Panc1 (cell line): ENCODE measurements around the gene COPZ1. TPM values are rescaled to one million over a fixed set of nuclear protein-coding genes. Genes with fewer than 3 reads are reported as not detected.

Experiments
- ATAC-seq: fragments of 200-7000 bp; cut with Tn5 transposase; 2 replicates; pipeline ENCODE4 v1.9.1; 2020; ENCODE audit warnings: mild to moderate bottlenecking, moderate library complexity
- BruUV-seq: library from RNA; stranded (reverse); fragments of 400-500 nt; replicated peaks from 2 replicates; lab custom pipeline; 2021; lab: Mats Ljungman, UMichigan
- CTCF ChIA-PET: fragments of 300-600 bp; sonication (Branson Sonifier 250); formaldehyde crosslinking; loops from one replicate; lab custom pipeline; 2022; ENCODE audit warnings: antibody characterized with exemption; lab: Charles Lee
- POLR2A ChIA-PET: fragments of 300-600 bp; sonication (Branson Sonifier 250); formaldehyde crosslinking; loops from one replicate; lab custom pipeline; 2022; ENCODE audit warnings: antibody characterized with exemption; lab: Charles Lee
- DNase-seq: peaks from one replicate; pipeline ENCODE4 v3.0.0-alpha.2; 2010; ENCODE audit warnings: low read depth, low spot score
- H3K27ac ChIP-seq: 2 replicates; pipeline ENCODE4 v1.5.1; 2011; ENCODE audit warnings: mild to moderate bottlenecking, low read length, inconsistent platforms
- H3K27me3 ChIP-seq: fragments of 200-500 bp; sonication (Bioruptor generic); 2 replicates; pipeline ENCODE4 v1.6.0; 2014; ENCODE audit warnings: low read length, inconsistent platforms; ENCODE audit not compliant: control insufficient read depth, insufficient read depth
- H3K36me3 ChIP-seq: fragments of 200-500 bp; sonication (Bioruptor generic); 2 replicates; pipeline ENCODE4 v1.5.1; 2014; ENCODE audit warnings: inconsistent platforms, mild to moderate bottlenecking, low read length, moderate library complexity; ENCODE audit not compliant: control insufficient read depth, insufficient read depth
- H3K4me1 ChIP-seq: 2 replicates; pipeline ENCODE4 v1.5.1; 2011; ENCODE audit warnings: inconsistent platforms, mild to moderate bottlenecking, low read length, moderate library complexity; ENCODE audit not compliant: control insufficient read depth, insufficient read depth
- H3K4me3 ChIP-seq, 2 experiments: 2 replicates each; pipeline ENCODE4 v1.5.1; 2011 to 2012; ENCODE audit warnings: low read depth in 2 of 2, low read length in 2 of 2, mild to moderate bottlenecking in 2 of 2, inconsistent platforms in 1 of 2, moderate library complexity in 1 of 2
- H3K9me3 ChIP-seq: fragments of 200-500 bp; sonication (Bioruptor generic); 2 replicates; pipeline ENCODE4 v1.5.1; 2014; ENCODE audit warnings: low read depth, mild to moderate bottlenecking, inconsistent platforms, low read length, moderate library complexity; ENCODE audit not compliant: control insufficient read depth, insufficient read depth
- POLR2AphosphoS5 ChIP-seq: IDR thresholded peaks from 2 replicates; pipeline ENCODE4 v1.6.1; 2012; ENCODE audit warnings: mild to moderate bottlenecking, low read depth, low read length, moderate library complexity
- REST ChIP-seq, 2 experiments: IDR thresholded peaks; 2 replicates each; pipeline ENCODE4 v1.6.1; 2011 to 2012; ENCODE audit warnings: low read depth in 2 of 2, control low read depth in 1 of 2, low read length in 1 of 2, mild to moderate bottlenecking in 1 of 2, moderate library complexity in 1 of 2; ENCODE audit not compliant: insufficient read depth in 1 of 2
- SIN3A ChIP-seq: IDR thresholded peaks from 2 replicates; pipeline ENCODE4 v1.6.1; 2012; ENCODE audit warnings: low read depth, mild to moderate bottlenecking, low read length, moderate library complexity, borderline replicate concordance; ENCODE audit not compliant: insufficient read depth
- TCF7L2 ChIP-seq: IDR thresholded peaks from 2 replicates; pipeline ENCODE4 v1.6.1; 2011; ENCODE audit warnings: mild to moderate bottlenecking, low read depth, low read length, inconsistent platforms
- in situ Hi-C: cut with HindIII; loops from 2 replicates; pipeline ENCODE4 v1.10.0; 2016; ENCODE audit warnings: low sequenced_read_pairs, low pct_unique_long_range_greater_than_20kb
- intact Hi-C: fragments of 100-400 bp; cut with micrococcal nuclease; formaldehyde crosslinking; loops from one replicate; pipeline ENCODE4 v1.10.0; 2022; ENCODE audit not compliant: unreplicated experiment
- total RNA-seq: library from RNA; stranded (reverse); gene quantifications from one replicate; pipeline ENCODE4 v1.2.1, GENCODE V29; 2021; ENCODE audit not compliant: unreplicated experiment
- TF ChIP-seq, protein P1 (sequence below): fragments of 450-650 bp; IDR thresholded peaks from 2 replicates; pipeline ENCODE4 v1.5.1; 2017; ENCODE audit warnings: mild to moderate bottlenecking

The COPZ1 gene
- total RNA-seq, 1 experiment from 2014 or later, result 175 TPM

DNA sequence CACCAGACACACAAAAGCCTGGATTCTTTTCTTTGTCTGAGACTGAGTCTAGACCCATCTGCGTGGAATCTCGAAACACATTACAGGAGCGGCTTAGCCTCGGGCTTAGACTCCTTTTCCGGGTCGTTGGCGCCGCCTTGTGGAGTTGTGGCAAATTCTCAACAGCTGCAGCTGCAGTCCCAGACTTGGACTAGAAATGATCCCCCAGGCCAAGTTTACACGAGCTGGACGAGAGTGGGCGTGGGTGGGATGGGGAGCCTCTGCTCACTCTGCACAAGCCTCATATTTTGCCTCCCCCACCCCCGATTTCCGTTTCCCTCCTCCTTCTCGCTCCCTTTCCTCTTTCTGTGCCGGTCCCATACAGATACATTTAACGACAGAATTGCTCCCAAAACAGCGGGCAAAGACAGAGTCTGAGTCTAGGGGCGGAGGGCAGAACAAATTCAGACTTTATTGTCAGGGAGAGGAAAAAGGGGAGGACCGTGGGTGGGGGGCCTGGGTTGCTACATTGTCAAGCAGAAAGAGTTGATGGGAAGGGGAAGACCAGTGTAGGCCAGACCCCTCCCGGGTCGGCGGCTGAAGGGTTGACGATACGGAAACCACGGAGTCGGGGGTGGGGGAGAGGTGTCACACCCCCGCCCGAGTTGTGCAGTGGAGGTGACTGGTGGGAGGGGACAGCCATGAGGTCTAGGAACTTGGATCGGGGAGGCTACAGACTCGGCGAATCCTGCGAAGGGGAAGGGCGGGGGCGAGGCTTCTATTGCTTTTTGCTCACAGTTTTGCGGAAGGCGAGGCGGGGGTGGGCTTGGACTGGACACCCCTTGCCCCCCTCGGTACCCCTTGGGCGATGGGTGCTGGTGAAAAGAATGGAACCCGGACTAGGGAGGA is 44.0 kb downstream of the COPZ1 start:
- BruUV-seq, result no TSS peak
- Histone ChIP-seq H3K4me1 (no peaks in the 10 kb centered on the region; the same call in 1 of the 2 replicates), H3K27ac (peak overlapping the region; percentile 72), H3K4me3 (peak overlapping the region; percentile 42 to 75), H3K36me3 (no peaks in the 10 kb centered on the region), H3K27me3 (no peaks in the 10 kb centered on the region), H3K9me3 (no peaks in the 10 kb centered on the region)
- TF ChIP-seq SIN3A (0 out of 2 replicates have a peak, but pooled peaks have one; percentile 24), POLR2AphosphoS5 (no peak), REST (IDR thresholded peaks at IDR 0.05; ENCODE audit: insufficient read depth in 1 of 2, low read depth in 2 of 2, low read length in 1 of 2) (no peak)
- TF ChIP-seq, protein P1, sequence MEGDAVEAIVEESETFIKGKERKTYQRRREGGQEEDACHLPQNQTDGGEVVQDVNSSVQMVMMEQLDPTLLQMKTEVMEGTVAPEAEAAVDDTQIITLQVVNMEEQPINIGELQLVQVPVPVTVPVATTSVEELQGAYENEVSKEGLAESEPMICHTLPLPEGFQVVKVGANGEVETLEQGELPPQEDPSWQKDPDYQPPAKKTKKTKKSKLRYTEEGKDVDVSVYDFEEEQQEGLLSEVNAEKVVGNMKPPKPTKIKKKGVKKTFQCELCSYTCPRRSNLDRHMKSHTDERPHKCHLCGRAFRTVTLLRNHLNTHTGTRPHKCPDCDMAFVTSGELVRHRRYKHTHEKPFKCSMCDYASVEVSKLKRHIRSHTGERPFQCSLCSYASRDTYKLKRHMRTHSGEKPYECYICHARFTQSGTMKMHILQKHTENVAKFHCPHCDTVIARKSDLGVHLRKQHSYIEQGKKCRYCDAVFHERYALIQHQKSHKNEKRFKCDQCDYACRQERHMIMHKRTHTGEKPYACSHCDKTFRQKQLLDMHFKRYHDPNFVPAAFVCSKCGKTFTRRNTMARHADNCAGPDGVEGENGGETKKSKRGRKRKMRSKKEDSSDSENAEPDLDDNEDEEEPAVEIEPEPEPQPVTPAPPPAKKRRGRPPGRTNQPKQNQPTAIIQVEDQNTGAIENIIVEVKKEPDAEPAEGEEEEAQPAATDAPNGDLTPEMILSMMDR, result peak; percentile 93
- intact Hi-C loops, result no loop called here
- POLR2A ChIA-PET, result interaction anchor here (0.6 to 0.7 kb wide), 2 partner anchors 82 to 84 kb away, joined by 3 to 8 read pairs; no protein-coding TSS in a partner anchor
- DNase-seq, result peak; percentile 79
- in situ Hi-C loops, result no loop called here
- CTCF ChIA-PET, result interaction anchor here (0.6 to 1.4 kb wide), 8 partner anchors 10 to 416 kb away, joined by 3 to 12 read pairs (median 4); no protein-coding TSS in a partner anchor
- peak; percentile 79 for ATAC-seq

- BruUV-seq, result no TSS peak
- CTCF ChIA-PET, result interaction anchor here (0.5 to 2.0 kb wide), 7 partner anchors 10 to 150 kb away, joined by 3 to 26 read pairs (median 4); partner anchors contain the start of genes COPZ1 and ZNF385A
- in situ Hi-C loops, result no loop called here
These were observed 44.7 kb downstream of the COPZ1 start for GRCh38 chr12:54369597-54370131.

More at GRCh38 chr12:54369597-54370131, 44.7 kb downstream of the COPZ1 start:
- POLR2A ChIA-PET, result no interaction called here
- Histone ChIP-seq H3K4me3 (peak overlapping the region; percentile 42 to 75), H3K9me3 (no peaks in the 10 kb centered on the region), H3K27ac (peak overlapping the region; percentile 1; the same call in 1 of the 2 replicates), H3K27me3 (no peaks in the 10 kb centered on the region), H3K36me3 (no peaks in the 10 kb centered on the region), H3K4me1 (no peaks in the 10 kb centered on the region; the same call in 1 of the 2 replicates)
- intact Hi-C loops, result no loop called here
- ATAC-seq (peak; percentile 43), DNase-seq (no peak)
- no peak for TF ChIP-seq SIN3A
- TF ChIP-seq, protein P1, result no peak
- no peak for TF ChIP-seq POLR2AphosphoS5
- no peak for TF ChIP-seq TCF7L2
